Keratinocyte (primary cell): ENCODE measurements around the gene ORAI3. TPM values are rescaled to one million over a fixed set of nuclear protein-coding genes. Genes with fewer than 3 reads are reported as not detected.

Source experiments
- DNase-seq: peaks from one replicate; pipeline ENCODE4 v3.0.0-alpha.2; 2011; ENCODE audit warnings: low read depth, missing footprints, low spot score
- FAIRE-seq: peaks from 2 replicates; lab custom pipeline; 2011; peaks lifted over from hg19 to GRCh38; lab: Jason Lieb, UNC
- H2AFZ ChIP-seq: 2 replicates; pipeline ENCODE4 v1.6.0; 2012; ENCODE audit warnings: low read length, control low read depth, inconsistent platforms; ENCODE audit not compliant: control insufficient read depth
- H3K27ac ChIP-seq: 2 replicates; pipeline ENCODE4 v1.5.1; 2011; ENCODE audit warnings: low read length; ENCODE audit not compliant: control insufficient read depth, insufficient read depth
- H3K27me3 ChIP-seq: 3 replicates; pipeline ENCODE4 v1.6.0; 2011; ENCODE audit warnings: low read length; ENCODE audit not compliant: control insufficient read depth, insufficient read depth; ENCODE audit errors: extremely low read depth
- H3K36me3 ChIP-seq, 2 experiments: 2 replicates in 1 of 2; 3 replicates in 1 of 2; pipeline ENCODE4 v1.5.1; 2011; ENCODE audit warnings: low read length in 2 of 2, mild to moderate bottlenecking in 1 of 2; ENCODE audit not compliant: control insufficient read depth in 2 of 2, insufficient read depth in 2 of 2; ENCODE audit errors: extremely low read depth in 1 of 2
- H3K4me1 ChIP-seq: 3 replicates; pipeline ENCODE4 v1.5.1; 2011; ENCODE audit warnings: low read length; ENCODE audit not compliant: control insufficient read depth, insufficient read depth; ENCODE audit errors: extremely low read depth
- H3K4me2 ChIP-seq: 3 replicates; pipeline ENCODE4 v1.6.0; 2011; ENCODE audit warnings: low read depth, low read length; ENCODE audit not compliant: control insufficient read depth, insufficient read depth; ENCODE audit errors: extremely low read depth
- H3K4me3 ChIP-seq, 3 experiments: fragments of 200-600 bp in 1 of 3; sonication (generic) in 1 of 3; 2 replicates in 2 of 3; 3 replicates in 1 of 3; pipeline ENCODE4 v1.5.1; 2011 to 2016; ENCODE audit warnings: low read length in 3 of 3, mild to moderate bottlenecking in 3 of 3, control low read depth in 2 of 3, inconsistent platforms in 1 of 3, low read depth in 1 of 3, mixed read lengths in 1 of 3, mixed run types in 1 of 3, moderate library complexity in 1 of 3; ENCODE audit not compliant: control insufficient read depth in 2 of 3, insufficient read depth in 2 of 3; ENCODE audit errors: extremely low read depth in 1 of 3
- H3K79me2 ChIP-seq: 2 replicates; pipeline ENCODE4 v1.6.0; 2012; ENCODE audit warnings: low read length; ENCODE audit not compliant: control insufficient read depth, insufficient read depth
- H3K9ac ChIP-seq: 3 replicates; pipeline ENCODE4 v1.6.0; 2011; ENCODE audit warnings: low read length; ENCODE audit not compliant: control insufficient read depth, insufficient read depth; ENCODE audit errors: extremely low read depth
- H3K9me1 ChIP-seq: 3 replicates; pipeline ENCODE4 v1.6.0; 2011; ENCODE audit warnings: low read length; ENCODE audit not compliant: control insufficient read depth, insufficient read depth; ENCODE audit errors: extremely low read depth
- H3K9me3 ChIP-seq: 2 replicates; pipeline ENCODE4 v1.5.1; 2012; ENCODE audit warnings: low read depth, low read length; ENCODE audit not compliant: control insufficient read depth
- H4K20me1 ChIP-seq: 3 replicates; pipeline ENCODE4 v1.6.0; 2011; ENCODE audit warnings: low read length; ENCODE audit not compliant: control insufficient read depth, insufficient read depth; ENCODE audit errors: extremely low read depth
- EZH2 ChIP-seq: IDR thresholded peaks from one replicate; pipeline ENCODE4 v1.6.1; 2012; ENCODE audit warnings: inconsistent platforms, mild to moderate bottlenecking, low read length, moderate library complexity
- dilution Hi-C: fragments of 300-500 bp; cut with MboI; formaldehyde crosslinking; loops from one replicate; pipeline ENCODE4 v1.7.0; 2020; ENCODE audit warnings: low sequenced_read_pairs; ENCODE audit not compliant: extremely low pct_ligation_motif_present
- polyA plus RNA-seq, 5 experiments: library from polyadenylated mRNA; depleted of rRNA in 3 of 5; stranded (reverse) in 3 of 5; stranded (forward) in 1 of 5; unstranded in 1 of 5; fragments of >200 nt; gene quantifications; 1 replicate in 1 of 5; 2 replicates in 3 of 5; 3 replicates in 1 of 5; pipeline versions ENCODE4 v1.2.1 to v1.2.3, GENCODE V29; 2011 to 2012; ENCODE audit warnings: missing spikeins in 2 of 5, low read depth in 1 of 5, low replicate concordance in 1 of 5
- TF ChIP-seq, protein P1 (sequence below), 3 experiments: IDR thresholded peaks in 1 of 3; conservative IDR thresholded peaks in 1 of 3; optimal IDR thresholded peaks in 1 of 3; 2 replicates in 2 of 3; 3 replicates in 1 of 3; pipeline versions ENCODE3 to v1.5.1; 2011; ENCODE audit warnings: low read length in 3 of 3, mild to moderate bottlenecking in 3 of 3, moderate library complexity in 2 of 3, control low read depth in 1 of 3, inconsistent platforms in 1 of 3; ENCODE audit not compliant: insufficient read depth in 2 of 3; ENCODE audit errors: extremely low read depth in 1 of 3

ORAI3 gene
- polyA plus RNA-seq, 1 donor (not counting 4 experiments of a cell fraction or from before 2014, with no cell fraction given) = 8.1 TPM

DNA sequence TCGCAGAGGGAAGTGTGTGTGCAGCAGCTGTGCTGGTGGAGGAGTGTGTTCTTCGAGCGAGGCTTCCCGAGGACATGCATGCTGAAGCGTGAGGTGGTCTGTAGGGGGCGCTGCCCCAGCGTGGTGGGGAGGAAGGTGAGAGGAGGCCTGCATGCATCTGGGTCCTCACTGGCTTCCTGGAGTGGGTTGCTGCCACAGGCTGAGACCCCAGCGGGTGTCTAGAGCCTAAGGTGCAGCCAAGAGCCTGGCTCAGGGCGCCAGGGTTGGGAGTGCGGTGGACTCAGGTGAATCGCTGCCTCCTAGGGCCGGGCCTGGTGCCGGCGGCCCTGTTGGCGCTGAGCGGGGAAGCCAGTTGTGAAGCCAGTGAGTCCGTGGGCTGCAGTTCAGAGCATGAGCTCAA lies 28.6 kb downstream of the ORAI3 start:
- DNase-seq = no peak
- Histone ChIP-seq H3K4me3 (no peak overlapping the region), H3K36me3 (peaks cover 26 to 33% of the 10 kb centered on the region in 2 experiments), H3K9ac (no peak overlapping the region), H4K20me1 (peaks cover 2% of the 10 kb centered on the region), H3K27ac (no peak overlapping the region), H3K27me3 (no peaks in the 10 kb centered on the region), H3K4me2 (no peak overlapping the region), H3K79me2 (peaks cover 3% of the 10 kb centered on the region), H2AFZ (no peak overlapping the region), H3K9me3 (no peaks in the 10 kb centered on the region), H3K4me1 (peaks cover 2% of the 10 kb centered on the region), H3K9me1 (no peaks in the 10 kb centered on the region)
- no peak for FAIRE-seq
- dilution Hi-C loops = no loop called here
- no peak for TF ChIP-seq EZH2
- TF ChIP-seq, protein P1, sequence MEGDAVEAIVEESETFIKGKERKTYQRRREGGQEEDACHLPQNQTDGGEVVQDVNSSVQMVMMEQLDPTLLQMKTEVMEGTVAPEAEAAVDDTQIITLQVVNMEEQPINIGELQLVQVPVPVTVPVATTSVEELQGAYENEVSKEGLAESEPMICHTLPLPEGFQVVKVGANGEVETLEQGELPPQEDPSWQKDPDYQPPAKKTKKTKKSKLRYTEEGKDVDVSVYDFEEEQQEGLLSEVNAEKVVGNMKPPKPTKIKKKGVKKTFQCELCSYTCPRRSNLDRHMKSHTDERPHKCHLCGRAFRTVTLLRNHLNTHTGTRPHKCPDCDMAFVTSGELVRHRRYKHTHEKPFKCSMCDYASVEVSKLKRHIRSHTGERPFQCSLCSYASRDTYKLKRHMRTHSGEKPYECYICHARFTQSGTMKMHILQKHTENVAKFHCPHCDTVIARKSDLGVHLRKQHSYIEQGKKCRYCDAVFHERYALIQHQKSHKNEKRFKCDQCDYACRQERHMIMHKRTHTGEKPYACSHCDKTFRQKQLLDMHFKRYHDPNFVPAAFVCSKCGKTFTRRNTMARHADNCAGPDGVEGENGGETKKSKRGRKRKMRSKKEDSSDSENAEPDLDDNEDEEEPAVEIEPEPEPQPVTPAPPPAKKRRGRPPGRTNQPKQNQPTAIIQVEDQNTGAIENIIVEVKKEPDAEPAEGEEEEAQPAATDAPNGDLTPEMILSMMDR (optimal IDR thresholded peaks at IDR 0.05 in 1 of 3, IDR thresholded peaks at IDR 0.05 in 1 of 3, conservative IDR thresholded peaks at IDR 0.05 in 1 of 3; ENCODE audit: extremely low read depth in 1 of 3, insufficient read depth in 2 of 3, low read length in 3 of 3) = peak; percentile 42 to 64 (median 44)

DNA sequence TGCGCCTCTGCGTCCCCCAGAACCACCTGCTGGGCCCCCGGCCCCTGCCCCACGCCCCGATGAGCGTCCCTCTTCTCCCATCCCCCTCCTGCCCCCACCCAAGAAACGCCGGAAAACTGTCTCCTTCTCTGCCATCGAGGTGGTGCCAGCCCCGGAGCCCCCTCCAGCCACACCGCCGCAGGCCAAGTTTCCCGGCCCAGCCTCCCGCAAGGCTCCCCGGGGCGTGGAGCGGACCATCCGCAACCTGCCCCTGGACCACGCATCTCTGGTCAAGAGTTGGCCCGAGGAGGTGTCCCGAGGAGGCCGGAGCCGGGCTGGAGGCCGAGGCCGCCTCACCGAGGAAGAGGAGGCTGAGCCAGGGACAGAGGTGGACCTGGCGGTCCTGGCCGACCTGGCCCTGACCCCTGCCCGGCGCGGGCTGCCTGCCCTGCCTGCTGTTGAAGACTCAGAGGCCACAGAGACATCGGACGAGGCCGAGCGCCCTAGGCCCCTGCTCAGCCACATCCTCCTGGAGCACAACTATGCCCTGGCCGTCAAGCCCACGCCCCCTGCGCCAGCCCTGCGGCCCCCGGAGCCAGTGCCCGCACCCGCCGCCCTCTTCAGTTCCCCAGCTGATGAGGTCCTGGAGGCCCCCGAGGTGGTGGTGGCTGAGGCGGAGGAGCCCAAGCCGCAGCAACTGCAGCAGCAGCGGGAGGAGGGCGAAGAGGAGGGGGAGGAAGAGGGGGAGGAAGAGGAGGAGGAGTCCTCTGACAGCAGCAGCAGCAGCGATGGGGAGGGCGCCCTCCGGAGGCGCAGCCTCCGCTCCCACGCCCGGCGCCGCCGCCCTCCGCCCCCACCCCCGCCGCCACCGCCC lies 30.5 kb downstream of the ORAI3 start:
- H3K27ac ChIP-seq = no peak overlapping the region
- no peak for DNase-seq
- H3K9ac ChIP-seq = no peak overlapping the region
- H3K27me3 ChIP-seq = no peaks in the 10 kb centered on the region
- no peaks in the 10 kb centered on the region for H3K9me1 ChIP-seq
- H3K4me1 ChIP-seq = peaks cover 7% of the 10 kb centered on the region
- H4K20me1 ChIP-seq = peaks cover 2% of the 10 kb centered on the region
- FAIRE-seq = no peak
- no peak overlapping the region for H3K4me3 ChIP-seq
- H2AFZ ChIP-seq = no peak overlapping the region
- dilution Hi-C loops = no loop called here
- peaks cover 16 to 30% of the 10 kb centered on the region in 2 experiments for H3K36me3 ChIP-seq
- no peak overlapping the region for H3K4me2 ChIP-seq
- H3K79me2 ChIP-seq = peaks cover 3% of the 10 kb centered on the region
- no peaks in the 10 kb centered on the region for H3K9me3 ChIP-seq
- TF ChIP-seq EZH2 = no peak
- TF ChIP-seq, protein P1 (optimal IDR thresholded peaks at IDR 0.05 in 1 of 3, IDR thresholded peaks at IDR 0.05 in 1 of 3, conservative IDR thresholded peaks at IDR 0.05 in 1 of 3; ENCODE audit: extremely low read depth in 1 of 3, insufficient read depth in 2 of 3, low read length in 3 of 3) = no peak
